ENCODE results near the gene TMCC1. TPM values are rescaled to one million over a fixed set of nuclear protein-coding genes. Genes with fewer than 3 reads are reported as not detected.
"Not testable (repeated sequence)": the region's sequence is repeated elsewhere in the genome, so short reads cannot be mapped to it uniquely, and the experiment has no call there.

TMCC1 gene
- total RNA-seq, 1 donor from 2014 or later = 52.5 TPM

DNA sequence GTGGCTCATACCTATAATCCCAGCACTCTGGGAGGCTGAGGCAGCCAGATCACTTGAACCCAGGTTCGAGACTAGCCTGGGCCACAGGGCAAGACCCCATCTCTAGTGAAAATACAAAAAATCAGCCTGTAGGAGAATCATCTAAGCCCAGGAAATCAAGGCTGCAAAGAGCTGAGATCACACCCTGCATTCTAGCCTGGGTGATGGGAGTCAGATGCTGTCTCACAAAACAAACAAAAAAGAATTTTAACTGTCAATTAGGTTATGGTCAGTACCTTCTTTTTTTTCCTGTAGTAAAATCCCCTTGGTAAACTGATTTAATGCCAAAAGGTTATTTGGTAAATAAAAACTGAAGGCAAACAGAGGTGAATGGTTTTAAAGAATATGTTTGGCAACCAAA lies 29.0 kb downstream of the TMCC1 start:
- Mint-ChIP-seq H3K27ac (no peak overlapping the region), H3K9me3 (ENCODE audit: low read depth) (no peaks in the 10 kb centered on the region), H3K27me3 (no peaks in the 10 kb centered on the region), H3K4me1 (ENCODE audit: low read depth) (peaks cover 5% of the 10 kb centered on the region), H3K4me3 (ENCODE audit: low read depth) (no peak overlapping the region), H3K36me3 (ENCODE audit: insufficient read depth) (peaks cover 24% of the 10 kb centered on the region)
- no peak for DNase-seq (ENCODE audit: low spot score, unreplicated experiment)
- TF ChIP-seq, protein P1, sequence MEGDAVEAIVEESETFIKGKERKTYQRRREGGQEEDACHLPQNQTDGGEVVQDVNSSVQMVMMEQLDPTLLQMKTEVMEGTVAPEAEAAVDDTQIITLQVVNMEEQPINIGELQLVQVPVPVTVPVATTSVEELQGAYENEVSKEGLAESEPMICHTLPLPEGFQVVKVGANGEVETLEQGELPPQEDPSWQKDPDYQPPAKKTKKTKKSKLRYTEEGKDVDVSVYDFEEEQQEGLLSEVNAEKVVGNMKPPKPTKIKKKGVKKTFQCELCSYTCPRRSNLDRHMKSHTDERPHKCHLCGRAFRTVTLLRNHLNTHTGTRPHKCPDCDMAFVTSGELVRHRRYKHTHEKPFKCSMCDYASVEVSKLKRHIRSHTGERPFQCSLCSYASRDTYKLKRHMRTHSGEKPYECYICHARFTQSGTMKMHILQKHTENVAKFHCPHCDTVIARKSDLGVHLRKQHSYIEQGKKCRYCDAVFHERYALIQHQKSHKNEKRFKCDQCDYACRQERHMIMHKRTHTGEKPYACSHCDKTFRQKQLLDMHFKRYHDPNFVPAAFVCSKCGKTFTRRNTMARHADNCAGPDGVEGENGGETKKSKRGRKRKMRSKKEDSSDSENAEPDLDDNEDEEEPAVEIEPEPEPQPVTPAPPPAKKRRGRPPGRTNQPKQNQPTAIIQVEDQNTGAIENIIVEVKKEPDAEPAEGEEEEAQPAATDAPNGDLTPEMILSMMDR (IDR thresholded peaks at IDR 0.05; ENCODE audit: unreplicated experiment) = no peak

DNA sequence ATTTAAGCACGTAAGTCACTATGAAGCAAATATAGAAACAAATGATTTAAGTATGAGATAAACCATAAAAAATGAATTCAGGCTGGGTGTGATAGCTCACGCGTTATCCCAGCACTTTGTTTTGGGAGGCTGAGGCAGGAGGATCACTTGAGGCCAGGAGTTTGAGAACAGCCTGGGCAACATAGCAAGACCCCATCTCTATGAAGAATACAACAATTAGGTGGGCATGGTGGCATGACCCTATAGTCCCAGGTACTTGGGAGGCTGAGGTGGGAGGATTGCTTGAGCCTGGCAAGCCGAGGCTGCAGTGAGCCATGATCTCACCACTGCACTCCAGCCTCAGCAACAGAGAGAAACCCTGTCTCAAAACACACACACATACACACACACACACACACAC lies 34.2 kb downstream of the TMCC1 start:
- Mint-ChIP-seq H3K27me3 (no peaks in the 10 kb centered on the region), H3K4me1 (ENCODE audit: low read depth) (peaks cover 14% of the 10 kb centered on the region), H3K27ac (no peak overlapping the region), H3K36me3 (ENCODE audit: insufficient read depth) (peaks cover 27% of the 10 kb centered on the region), H3K9me3 (ENCODE audit: low read depth) (peaks cover 5% of the 10 kb centered on the region), H3K4me3 (ENCODE audit: low read depth) (no peak overlapping the region)
- TF ChIP-seq, protein P1 (IDR thresholded peaks at IDR 0.05; ENCODE audit: unreplicated experiment) = no peak
- no peak for DNase-seq (ENCODE audit: low spot score, unreplicated experiment)

DNA sequence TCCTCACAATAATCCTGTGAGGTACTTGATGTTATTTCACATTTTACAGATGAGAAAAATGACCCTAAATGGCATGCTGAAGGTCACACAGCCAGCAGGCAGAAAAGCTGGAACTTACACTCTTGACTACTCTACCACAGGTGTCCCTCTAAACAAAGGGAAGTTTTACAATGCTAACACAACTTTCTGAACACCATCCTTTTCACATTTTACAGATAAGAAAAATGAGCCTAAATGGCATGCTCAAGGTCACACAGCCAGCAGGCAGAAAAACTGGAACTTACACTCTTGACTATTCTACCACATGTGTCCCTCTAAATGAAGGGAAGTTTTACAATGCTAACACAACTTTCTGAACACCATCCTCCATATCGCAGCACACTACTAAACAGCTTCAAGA lies 35.6 kb downstream of the TMCC1 start:
- H3K27me3 Mint-ChIP-seq = no peaks in the 10 kb centered on the region
- H3K9me3 Mint-ChIP-seq (ENCODE audit: low read depth) = peaks cover 8% of the 10 kb centered on the region
- no peak for DNase-seq (ENCODE audit: low spot score, unreplicated experiment)
- peaks cover 31% of the 10 kb centered on the region for H3K36me3 Mint-ChIP-seq (ENCODE audit: insufficient read depth)
- peaks cover 14% of the 10 kb centered on the region for H3K4me1 Mint-ChIP-seq (ENCODE audit: low read depth)
- peak overlapping the region; percentile 3 for H3K27ac Mint-ChIP-seq
- no peak overlapping the region for H3K4me3 Mint-ChIP-seq (ENCODE audit: low read depth)
- TF ChIP-seq, protein P1 (IDR thresholded peaks at IDR 0.05; ENCODE audit: unreplicated experiment) = no peak

DNA sequence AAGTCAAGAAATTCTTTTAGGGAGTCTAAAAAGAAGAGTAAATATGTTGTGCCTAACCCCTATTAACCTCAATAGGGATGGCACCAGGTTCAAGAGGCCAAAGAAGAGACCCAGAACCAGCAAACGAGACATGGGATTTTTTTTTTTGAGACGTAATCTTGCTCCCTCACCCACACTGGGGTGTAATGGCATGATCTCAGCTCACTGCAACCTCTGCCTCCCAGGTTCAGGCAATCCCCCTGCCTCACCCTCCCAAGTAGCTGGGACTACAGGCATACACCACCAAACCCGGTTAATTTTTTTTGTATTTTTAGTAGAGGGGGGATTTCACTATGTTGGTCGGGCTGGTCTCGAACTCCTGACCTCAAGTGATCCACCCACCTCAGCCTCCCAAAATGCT lies 36.7 kb downstream of the TMCC1 start:
- not testable (repeated sequence) for H3K9me3 Mint-ChIP-seq (ENCODE audit: low read depth); H3K4me3 Mint-ChIP-seq (ENCODE audit: low read depth); H3K27me3 Mint-ChIP-seq; DNase-seq (ENCODE audit: low spot score, unreplicated experiment)
- Mint-ChIP-seq H3K4me1 (ENCODE audit: low read depth) (peaks cover 14% of the 10 kb centered on the region), H3K36me3 (ENCODE audit: insufficient read depth) (peaks cover 29% of the 10 kb centered on the region), H3K27ac (peak overlapping the region; percentile 15)

DNA sequence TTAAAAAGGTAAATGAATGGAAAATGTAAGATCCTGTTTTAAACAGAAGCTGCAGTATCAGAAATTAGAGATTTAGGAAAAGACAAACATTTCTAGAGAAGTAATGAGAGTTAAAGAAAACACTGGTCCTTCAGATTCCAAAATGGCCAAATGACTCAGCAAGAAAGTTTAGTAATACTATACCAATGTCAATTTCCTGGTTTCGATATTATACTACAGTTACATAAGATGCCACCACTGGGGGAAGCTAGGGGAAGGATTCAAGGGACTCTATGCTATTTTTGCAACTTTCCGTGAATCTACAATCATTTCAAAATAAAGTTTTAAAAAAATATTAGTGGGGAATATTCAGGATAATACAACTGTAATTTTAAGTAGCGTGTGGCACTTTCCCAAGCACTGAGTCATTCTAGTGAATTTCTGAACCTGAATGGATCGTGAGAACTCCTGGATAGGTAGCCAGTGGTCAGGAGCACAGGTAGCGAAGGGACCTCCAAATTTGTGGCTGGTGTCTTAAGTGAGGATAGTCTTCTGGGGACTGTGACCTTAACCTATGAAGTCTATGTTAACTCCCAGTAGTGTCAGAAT lies 37.6 kb downstream of the TMCC1 start:
- Mint-ChIP-seq H3K27ac (no peak overlapping the region), H3K36me3 (ENCODE audit: insufficient read depth) (peaks cover 37% of the 10 kb centered on the region), H3K4me3 (ENCODE audit: low read depth) (no peak overlapping the region), H3K4me1 (ENCODE audit: low read depth) (peaks cover 14% of the 10 kb centered on the region), H3K9me3 (ENCODE audit: low read depth) (peaks cover 8% of the 10 kb centered on the region), H3K27me3 (no peaks in the 10 kb centered on the region)
- TF ChIP-seq, protein P1 (IDR thresholded peaks at IDR 0.05; ENCODE audit: unreplicated experiment) = no peak
- DNase-seq (ENCODE audit: low spot score, unreplicated experiment) = no peak

DNA sequence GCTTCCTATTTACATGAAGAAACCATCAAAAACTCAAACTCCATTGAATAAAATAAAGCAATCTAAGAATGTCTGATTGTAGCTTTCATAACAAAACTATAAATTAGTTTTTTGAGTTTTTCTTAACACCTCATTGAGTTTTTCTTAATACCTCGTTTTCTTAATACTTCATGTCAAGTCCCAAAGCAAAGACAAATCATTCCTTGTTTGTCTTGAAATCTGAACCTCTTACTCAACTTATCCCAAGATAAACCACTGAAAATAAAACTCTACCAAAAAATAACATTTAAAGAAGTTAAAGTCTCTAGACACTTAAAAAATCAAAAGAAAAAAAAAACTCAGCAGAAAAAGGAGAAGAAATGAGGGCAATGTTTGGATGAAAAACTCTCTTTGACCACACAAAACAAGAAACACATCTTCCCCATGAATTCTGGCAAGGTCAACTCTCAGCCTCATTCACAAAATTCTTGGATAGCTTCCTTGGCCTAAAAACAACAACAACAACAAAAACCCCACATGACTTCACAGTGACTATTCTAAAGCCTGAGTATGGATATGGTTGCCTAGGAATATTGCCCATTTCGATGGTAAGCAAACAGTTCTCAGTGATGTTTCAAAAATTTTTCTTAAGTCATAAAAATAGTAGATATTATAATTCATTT lies 38.2 kb downstream of the TMCC1 start:
- Mint-ChIP-seq H3K4me3 (ENCODE audit: low read depth) (no peak overlapping the region), H3K27me3 (no peaks in the 10 kb centered on the region), H3K9me3 (ENCODE audit: low read depth) (peaks cover 10% of the 10 kb centered on the region), H3K4me1 (ENCODE audit: low read depth) (peaks cover 14% of the 10 kb centered on the region), H3K36me3 (ENCODE audit: insufficient read depth) (peaks cover 39% of the 10 kb centered on the region), H3K27ac (peak overlapping the region; percentile 93)
- DNase-seq (ENCODE audit: low spot score, unreplicated experiment) = no peak
- TF ChIP-seq, protein P1 (IDR thresholded peaks at IDR 0.05; ENCODE audit: unreplicated experiment) = no peak

All from progenitor cell of endocrine pancreas (in vitro differentiated cells).